ENCODE results near the gene AGPAT4.

- TF ChIP-seq CTCF (IDR thresholded peaks at IDR 0.05) (no peak), POLR2A (IDR thresholded peaks at IDR 0.05) (no peak)
Observed at GRCh38 chr6:161186173-161186769, 87.6 kb downstream of the AGPAT4 start.
